Ishikawa (cell line): ENCODE measurements around the gene ARMH4.

Experiments
- CEBPB ChIP-seq: IDR thresholded peaks from 2 replicates; pipeline ENCODE4 v1.6.1; 2012
- EGR1 ChIP-seq: IDR thresholded peaks from 2 replicates; pipeline ENCODE4 v1.6.1; 2012
- EP300 ChIP-seq: IDR thresholded peaks from 2 replicates; pipeline ENCODE4 v1.6.1; 2012; ENCODE audit warnings: borderline replicate concordance
- MAX ChIP-seq: IDR thresholded peaks from 2 replicates; pipeline ENCODE4 v1.6.1; 2012
- RAD21 ChIP-seq: IDR thresholded peaks from 2 replicates; pipeline ENCODE4 v1.6.1; 2012; ENCODE audit warnings: low read depth
- TEAD4 ChIP-seq: IDR thresholded peaks from 2 replicates; pipeline ENCODE4 v1.6.1; 2012
- YY1 ChIP-seq: IDR thresholded peaks from 2 replicates; pipeline ENCODE4 v1.6.1; 2012; ENCODE audit warnings: low read depth
- TF ChIP-seq, protein P1 (sequence below): IDR thresholded peaks from 2 replicates; pipeline ENCODE4 v1.6.1; 2012; ENCODE audit warnings: low read depth, mild to moderate bottlenecking

GRCh38 chr14:58160561-58160960, 8.5 kb upstream of the ARMH4 start:
- TF ChIP-seq TEAD4, result no peak
- no peak for TF ChIP-seq CEBPB
- no peak for TF ChIP-seq EP300
- TF ChIP-seq MAX, result no peak
- TF ChIP-seq RAD21, result no peak
- no peak for TF ChIP-seq EGR1
- TF ChIP-seq, protein P1, sequence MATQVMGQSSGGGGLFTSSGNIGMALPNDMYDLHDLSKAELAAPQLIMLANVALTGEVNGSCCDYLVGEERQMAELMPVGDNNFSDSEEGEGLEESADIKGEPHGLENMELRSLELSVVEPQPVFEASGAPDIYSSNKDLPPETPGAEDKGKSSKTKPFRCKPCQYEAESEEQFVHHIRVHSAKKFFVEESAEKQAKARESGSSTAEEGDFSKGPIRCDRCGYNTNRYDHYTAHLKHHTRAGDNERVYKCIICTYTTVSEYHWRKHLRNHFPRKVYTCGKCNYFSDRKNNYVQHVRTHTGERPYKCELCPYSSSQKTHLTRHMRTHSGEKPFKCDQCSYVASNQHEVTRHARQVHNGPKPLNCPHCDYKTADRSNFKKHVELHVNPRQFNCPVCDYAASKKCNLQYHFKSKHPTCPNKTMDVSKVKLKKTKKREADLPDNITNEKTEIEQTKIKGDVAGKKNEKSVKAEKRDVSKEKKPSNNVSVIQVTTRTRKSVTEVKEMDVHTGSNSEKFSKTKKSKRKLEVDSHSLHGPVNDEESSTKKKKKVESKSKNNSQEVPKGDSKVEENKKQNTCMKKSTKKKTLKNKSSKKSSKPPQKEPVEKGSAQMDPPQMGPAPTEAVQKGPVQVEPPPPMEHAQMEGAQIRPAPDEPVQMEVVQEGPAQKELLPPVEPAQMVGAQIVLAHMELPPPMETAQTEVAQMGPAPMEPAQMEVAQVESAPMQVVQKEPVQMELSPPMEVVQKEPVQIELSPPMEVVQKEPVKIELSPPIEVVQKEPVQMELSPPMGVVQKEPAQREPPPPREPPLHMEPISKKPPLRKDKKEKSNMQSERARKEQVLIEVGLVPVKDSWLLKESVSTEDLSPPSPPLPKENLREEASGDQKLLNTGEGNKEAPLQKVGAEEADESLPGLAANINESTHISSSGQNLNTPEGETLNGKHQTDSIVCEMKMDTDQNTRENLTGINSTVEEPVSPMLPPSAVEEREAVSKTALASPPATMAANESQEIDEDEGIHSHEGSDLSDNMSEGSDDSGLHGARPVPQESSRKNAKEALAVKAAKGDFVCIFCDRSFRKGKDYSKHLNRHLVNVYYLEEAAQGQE, result no peak
- no peak for TF ChIP-seq YY1
